Activated CD4-positive, alpha-beta T cell treated with anti-CD3 and anti-CD28 coated beads, Interleukin-2, amount 50 U/mL, for 1 hour (primary cell): Measurements from ENCODE around the gene DXO.
"Not testable (repeated sequence)": the region's sequence is repeated elsewhere in the genome, so short reads cannot be mapped to it uniquely, and the experiment has no call there.

Experiments used
- DNase-seq: peaks from one replicate; pipeline ENCODE4 v3.0.0-alpha.2; 2020

The DXO gene

GRCh38 chr6:31956796-31957195 is 15.1 kb downstream of the DXO start:
- no peak for DNase-seq

- no peak for DNase-seq
Measured at GRCh38 chr6:31954511-31954910, 17.4 kb downstream of the DXO start.

- DNase-seq = no peak
Measured at GRCh38 chr6:31952890-31953289, 19.0 kb downstream of the DXO start.

DNA sequence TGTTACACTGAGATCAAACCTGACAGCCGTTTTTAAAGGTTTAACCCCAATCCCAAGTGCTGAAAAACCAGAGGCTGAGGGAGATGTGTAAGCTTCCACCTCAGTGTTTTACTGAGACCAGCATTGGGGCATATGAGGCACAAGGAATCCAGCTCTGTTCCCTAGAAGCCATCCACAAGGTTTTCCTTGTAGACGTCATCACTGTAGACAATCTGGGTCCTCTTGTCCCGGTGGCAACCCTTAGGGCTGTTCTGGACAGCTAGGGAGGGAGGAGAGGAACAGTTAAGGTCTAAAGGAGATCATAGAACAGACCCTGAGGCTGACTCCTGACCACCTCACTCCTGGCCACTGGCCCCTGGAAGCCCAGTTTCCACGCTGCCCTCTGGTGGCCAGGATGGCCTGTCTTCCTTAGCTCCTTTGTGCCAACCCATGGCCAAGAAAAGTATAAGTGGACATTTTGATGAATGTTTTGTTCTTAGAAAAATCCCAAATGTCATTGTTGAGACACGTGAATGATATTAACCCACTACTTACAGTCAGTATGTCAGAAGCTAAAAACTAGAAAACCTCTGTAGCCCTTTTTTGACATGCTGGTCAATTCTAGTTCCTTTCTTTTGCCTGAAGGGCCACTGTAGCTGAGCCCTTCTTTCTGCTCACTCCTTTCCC is 19.7 kb downstream of the DXO start:
- no peak for DNase-seq

GRCh38 chr6:31949926-31950548 is 21.9 kb downstream of the DXO start:
- DNase-seq = no peak

DNA sequence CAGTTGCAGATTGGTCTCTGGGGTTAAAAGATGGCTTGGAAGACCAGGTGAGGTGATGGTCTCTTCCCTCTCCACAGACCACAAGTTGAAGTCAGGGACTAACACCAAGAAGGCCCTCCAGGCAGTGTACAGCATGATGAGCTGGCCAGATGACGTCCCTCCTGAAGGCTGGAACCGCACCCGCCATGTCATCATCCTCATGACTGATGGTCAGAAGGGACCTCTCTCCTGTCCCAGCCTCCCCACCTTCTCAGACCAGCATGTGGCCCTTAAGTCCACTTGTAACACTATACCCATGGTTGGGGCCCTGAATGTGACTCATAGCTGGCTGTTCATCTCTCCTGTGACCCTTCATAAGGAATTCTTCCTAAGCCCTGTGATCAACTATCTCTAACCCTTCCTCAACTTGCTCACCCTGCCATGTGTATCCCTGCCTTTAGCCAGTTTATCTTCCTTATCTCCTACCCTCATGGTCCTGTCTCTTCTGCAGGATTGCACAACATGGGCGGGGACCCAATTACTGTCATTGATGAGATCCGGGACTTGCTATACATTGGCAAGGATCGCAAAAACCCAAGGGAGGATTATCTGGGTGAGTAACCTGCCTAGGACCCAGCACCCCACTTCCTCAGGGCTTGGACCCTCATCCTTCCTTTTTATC is 23.1 kb downstream of the DXO start:
- DNase-seq = no peak

- DNase-seq = no peak
Measured at GRCh38 chr6:31948306-31948705, 23.6 kb downstream of the DXO start.

GRCh38 chr6:31947864-31948263 is 24.1 kb downstream of the DXO start:
- DNase-seq = no peak

GRCh38 chr6:31947070-31947675 is 24.8 kb downstream of the DXO start:
- DNase-seq = no peak

DNA sequence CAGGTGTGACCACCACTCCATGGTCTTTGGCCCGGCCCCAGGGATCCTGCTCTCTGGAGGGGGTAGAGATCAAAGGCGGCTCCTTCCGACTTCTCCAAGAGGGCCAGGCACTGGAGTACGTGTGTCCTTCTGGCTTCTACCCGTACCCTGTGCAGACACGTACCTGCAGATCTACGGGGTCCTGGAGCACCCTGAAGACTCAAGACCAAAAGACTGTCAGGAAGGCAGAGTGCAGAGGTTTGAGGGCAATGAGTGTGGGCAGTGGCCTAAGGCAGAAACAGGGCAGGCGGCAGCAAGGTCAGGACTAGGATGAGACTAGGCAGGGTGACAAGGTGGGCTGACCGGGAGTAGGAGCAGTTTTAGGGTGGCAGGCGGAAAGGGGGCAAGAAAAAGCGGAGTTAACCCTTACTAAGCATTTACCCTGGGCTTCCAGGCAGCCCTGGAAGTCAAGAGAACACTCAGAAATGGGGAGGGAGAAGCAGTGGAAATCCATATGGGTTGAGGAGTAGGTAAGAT is 25.5 kb downstream of the DXO start:
- no peak for DNase-seq

DNA sequence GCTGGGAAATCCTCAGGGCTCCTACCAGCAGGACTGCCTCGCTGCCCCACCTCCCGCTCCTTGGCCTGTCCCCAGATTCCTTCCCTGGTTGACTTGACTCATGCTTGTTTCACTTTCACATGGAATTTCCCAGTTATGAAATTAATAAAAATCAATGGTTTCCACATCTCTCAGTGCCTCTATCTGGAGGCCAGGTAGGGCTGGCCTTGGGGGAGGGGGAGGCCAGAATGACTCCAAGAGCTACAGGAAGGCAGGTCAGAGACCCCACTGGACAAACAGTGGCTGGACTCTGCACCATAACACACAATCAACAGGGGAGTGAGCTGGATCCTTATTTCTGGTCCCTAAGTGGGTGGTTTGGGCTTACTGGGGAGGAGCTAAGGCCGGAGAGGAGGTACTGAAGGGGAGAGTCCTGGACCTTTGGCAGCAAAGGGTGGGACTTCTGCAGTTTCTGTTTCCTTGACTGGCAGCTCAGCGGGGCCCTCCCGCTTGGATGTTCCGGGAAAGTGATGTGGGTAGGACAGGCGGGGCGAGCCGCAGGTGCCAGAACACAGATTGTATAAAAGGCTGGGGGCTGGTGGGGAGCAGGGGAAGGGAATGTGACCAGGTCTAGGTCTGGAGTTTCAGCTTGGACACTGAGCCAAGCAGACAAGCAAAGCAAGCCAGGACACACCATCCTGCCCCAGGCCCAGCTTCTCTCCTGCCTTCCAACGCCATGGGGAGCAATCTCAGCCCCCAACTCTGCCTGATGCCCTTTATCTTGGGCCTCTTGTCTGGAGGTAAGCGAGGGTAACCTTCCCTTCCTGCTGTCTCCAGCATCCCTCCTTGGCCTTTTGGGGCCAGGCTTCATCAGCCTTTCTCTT is 26.2 kb downstream of the DXO start, which contains the start of gene CFB:
TSS of gene CFB (plus strand) at position 589 of the 863 bp plus-strand sequence. CDS start at position 716, 127 bp downstream.
- no peak for DNase-seq

GRCh38 chr6:31945154-31945506 is 26.8 kb downstream of the DXO start:
- no peak for DNase-seq

GRCh38 chr6:31943742-31944141 is 28.2 kb downstream of the DXO start:
- no peak for DNase-seq

GRCh38 chr6:31940256-31940664 is 31.7 kb downstream of the DXO start:
- no peak for DNase-seq

DNA sequence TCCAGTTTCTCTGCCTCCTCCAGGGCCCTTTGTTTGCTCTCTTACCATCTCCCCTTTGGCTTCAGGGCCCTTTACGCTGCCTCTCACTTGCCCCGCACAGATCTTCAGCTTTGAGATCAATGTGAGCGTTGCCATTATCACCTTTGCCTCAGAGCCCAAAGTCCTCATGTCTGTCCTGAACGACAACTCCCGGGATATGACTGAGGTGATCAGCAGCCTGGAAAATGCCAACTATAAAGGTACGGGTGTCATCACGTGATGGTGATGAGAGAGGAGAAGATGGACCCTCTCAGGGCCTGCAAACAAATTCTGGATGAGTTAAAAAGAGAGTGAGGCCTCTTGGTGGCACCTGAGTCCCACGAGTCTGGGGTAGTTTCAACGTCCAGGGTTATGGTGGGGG is 36.1 kb downstream of the DXO start:
- DNase-seq = no peak

- no peak for DNase-seq
Measured at GRCh38 chr6:31935021-31935420, 36.9 kb downstream of the DXO start.

GRCh38 chr6:31933537-31933936 is 38.4 kb downstream of the DXO start:
- no peak for DNase-seq

GRCh38 chr6:31932137-31932536 is 39.8 kb downstream of the DXO start:
- DNase-seq = not testable (repeated sequence)

DNA sequence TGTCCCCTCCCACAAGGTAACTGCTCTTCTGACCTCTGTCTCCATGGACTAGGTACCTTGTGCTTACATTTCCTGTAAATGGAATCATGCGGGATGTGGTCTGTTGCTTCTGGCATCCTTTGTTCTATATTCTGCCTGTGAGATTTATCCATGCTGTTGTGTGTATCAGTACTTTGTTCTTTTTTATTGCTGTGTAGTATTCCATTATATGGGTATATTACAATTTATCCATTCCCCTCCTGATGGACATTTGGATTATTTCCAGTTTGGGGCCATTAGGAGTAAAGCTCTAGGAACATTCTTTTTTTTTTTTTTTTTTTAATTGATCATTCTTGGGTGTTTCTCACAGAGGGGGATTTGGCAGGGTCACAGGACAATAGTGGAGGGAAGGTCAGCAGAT is 41.0 kb downstream of the DXO start:
- no peak for DNase-seq

DNA sequence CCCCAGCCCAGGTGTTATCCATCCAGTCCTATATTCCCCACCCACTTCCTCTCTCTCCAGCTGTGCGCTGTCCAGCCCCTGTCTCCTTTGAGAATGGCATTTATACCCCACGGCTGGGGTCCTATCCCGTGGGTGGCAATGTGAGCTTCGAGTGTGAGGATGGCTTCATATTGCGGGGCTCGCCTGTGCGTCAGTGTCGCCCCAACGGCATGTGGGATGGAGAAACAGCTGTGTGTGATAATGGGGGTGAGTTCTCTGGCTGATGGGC is 43.3 kb downstream of the DXO start:
- no peak for DNase-seq

GRCh38 chr6:31927863-31928671 is 43.9 kb downstream of the DXO start:
- DNase-seq = no peak

GRCh38 chr6:31927242-31927862 is 44.6 kb downstream of the DXO start, which contains the start of gene C2:
C2 (plus strand) TSS chr6:31927717; CDS start chr6:31927753, 36 bp downstream.
- no peak for DNase-seq
